ENCODE measurements around the gene CSMD2. TPM values are rescaled to one million over a fixed set of nuclear protein-coding genes. Genes with fewer than 3 reads are reported as not detected.

The CSMD2 gene
- total RNA-seq, 2 experiments from 2014 or later, result not detected

DNA sequence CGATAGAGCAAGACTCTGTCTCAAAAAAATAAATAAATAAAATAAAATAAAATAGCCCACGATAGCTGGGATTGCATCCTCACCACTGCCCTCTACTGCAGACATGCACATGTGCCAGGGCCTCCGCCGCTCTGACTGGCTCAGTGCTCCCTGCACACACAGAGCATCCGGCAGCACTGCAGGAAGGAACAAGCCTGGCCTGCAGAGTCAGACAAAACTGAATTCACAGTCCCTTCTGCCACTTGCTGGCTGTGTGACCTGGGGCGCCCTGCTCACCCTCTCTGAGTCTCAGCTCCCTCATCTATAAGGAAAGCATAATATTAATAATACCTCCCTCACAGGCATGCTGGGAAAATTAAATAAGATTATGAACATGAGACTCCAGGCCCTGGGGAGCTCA, 35.4 kb downstream of the CSMD2 start:
- Histone ChIP-seq H3K36me3 (ENCODE audit: insufficient read depth, low read length) (no peaks in the 10 kb centered on the region), H3K9me3 (ENCODE audit: control insufficient read depth in 1 of 2, insufficient read depth in 1 of 2, low read length in 2 of 2) (peaks cover 0 to 11% of the 10 kb centered on the region in 2 experiments), H3K4me1 (ENCODE audit: insufficient read depth, low read length) (no peaks in the 10 kb centered on the region), H3K27ac (ENCODE audit: low read depth in 1 of 2, low read length in 2 of 2) (no peak overlapping the region), H3K27me3 (ENCODE audit: control insufficient read depth in 1 of 2, insufficient read depth in 2 of 2, low read length in 2 of 2) (peaks cover 0 to 3% of the 10 kb centered on the region in 2 experiments), H3K4me3 (ENCODE audit: low read length) (no peak overlapping the region)
- Mint-ChIP-seq H3K4me1 (ENCODE audit: low read depth) (no peaks in the 10 kb centered on the region), H3K27me3 (peaks cover 34% of the 10 kb centered on the region), H3K27ac (no peak overlapping the region), H3K4me3 (no peak overlapping the region), H3K9me3 (no peaks in the 10 kb centered on the region), H3K36me3 (ENCODE audit: low read depth) (no peaks in the 10 kb centered on the region)
- ATAC-seq (ENCODE audit: poor library complexity) (no peak), DNase-seq (no peak)
- intact Hi-C loops (cut with DNase I, micrococcal nuclease), result no loop called here
- ChIA-PET CTCF (no interaction called here), POLR2A (no interaction called here)
- no peak for TF ChIP-seq CTCF (IDR thresholded peaks at IDR 0.05)

DNA sequence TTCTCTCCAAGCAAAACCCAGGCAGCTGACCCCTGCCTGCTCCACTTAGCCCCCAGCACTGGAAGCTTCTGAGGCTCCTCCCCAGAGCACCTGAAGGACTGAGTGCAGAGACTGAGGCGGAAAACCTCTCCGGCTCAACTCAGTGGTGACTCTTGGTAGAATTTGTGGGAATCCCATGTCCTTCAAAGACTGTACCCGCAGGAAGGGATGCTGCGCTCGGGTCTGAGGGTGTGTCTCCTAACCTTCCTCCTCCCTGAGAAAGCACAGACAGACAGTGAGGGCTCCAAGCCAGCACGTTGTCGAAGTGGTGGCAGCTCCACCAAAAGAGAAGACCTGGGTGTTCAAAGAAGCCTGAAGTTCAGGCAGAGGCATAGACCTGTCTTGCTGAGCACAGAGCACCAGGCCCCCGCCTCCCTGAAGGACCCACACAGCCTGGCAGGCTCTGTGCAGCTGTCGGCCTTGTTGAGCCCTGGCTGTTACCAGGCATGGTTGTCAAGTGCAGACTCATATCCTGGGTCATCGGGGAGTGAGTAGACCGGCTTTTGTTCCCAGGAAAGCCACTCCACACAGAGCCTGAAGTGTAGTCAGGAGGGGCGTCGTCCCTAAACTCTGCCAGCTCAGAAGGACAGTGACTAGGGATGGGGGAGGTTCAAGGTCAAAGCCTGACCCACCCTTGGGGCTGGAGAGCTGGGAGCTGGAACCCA, 36.7 kb downstream of the CSMD2 start:
- no peak for ATAC-seq (ENCODE audit: poor library complexity)
- intact Hi-C loops (cut with DNase I, micrococcal nuclease), result no loop called here

GRCh38 chr1:34127006-34128000, 37.7 kb downstream of the CSMD2 start:
- POLR2A ChIA-PET, result no interaction called here
- CTCF ChIA-PET, result no interaction called here
- TF ChIP-seq CTCF (IDR thresholded peaks at IDR 0.05), result no peak
- DNase-seq (no peak), ATAC-seq (ENCODE audit: poor library complexity) (no peak)
- peaks cover 0 to 3% of the 10 kb centered on the region in 2 experiments for H3K27me3 ChIP-seq (ENCODE audit: control insufficient read depth in 1 of 2, insufficient read depth in 2 of 2, low read length in 2 of 2)
- Mint-ChIP-seq H3K27ac (no peak overlapping the region), H3K9me3 (no peaks in the 10 kb centered on the region), H3K4me1 (ENCODE audit: low read depth) (no peaks in the 10 kb centered on the region), H3K27me3 (peaks cover 25% of the 10 kb centered on the region), H3K36me3 (ENCODE audit: low read depth) (no peaks in the 10 kb centered on the region), H3K4me3 (no peak overlapping the region)
- no peak overlapping the region for H3K27ac ChIP-seq (ENCODE audit: low read depth in 1 of 2, low read length in 2 of 2)
- intact Hi-C loops (cut with DNase I, micrococcal nuclease), result no loop called here
- H3K36me3 ChIP-seq (ENCODE audit: insufficient read depth, low read length), result no peaks in the 10 kb centered on the region
- H3K9me3 ChIP-seq (ENCODE audit: control insufficient read depth in 1 of 2, insufficient read depth in 1 of 2, low read length in 2 of 2), result peaks cover 0 to 11% of the 10 kb centered on the region in 2 experiments
- no peaks in the 10 kb centered on the region for H3K4me1 ChIP-seq (ENCODE audit: insufficient read depth, low read length)
- H3K4me3 ChIP-seq (ENCODE audit: low read length), result no peak overlapping the region

More for the DNA sequence above, 36.7 kb downstream of the CSMD2 start:
- no peak for TF ChIP-seq CTCF (IDR thresholded peaks at IDR 0.05)
- Mint-ChIP-seq H3K4me3 (no peak overlapping the region), H3K4me1 (ENCODE audit: low read depth) (no peaks in the 10 kb centered on the region), H3K36me3 (ENCODE audit: low read depth) (no peaks in the 10 kb centered on the region), H3K27me3 (peaks cover 30% of the 10 kb centered on the region), H3K9me3 (no peaks in the 10 kb centered on the region), H3K27ac (no peak overlapping the region)
- ChIA-PET POLR2A (no interaction called here), CTCF (no interaction called here)
- Histone ChIP-seq H3K4me3 (ENCODE audit: low read length) (no peak overlapping the region), H3K9me3 (ENCODE audit: control insufficient read depth in 1 of 2, insufficient read depth in 1 of 2, low read length in 2 of 2) (peaks cover 0 to 11% of the 10 kb centered on the region in 2 experiments), H3K27ac (ENCODE audit: low read depth in 1 of 2, low read length in 2 of 2) (no peak overlapping the region), H3K4me1 (ENCODE audit: insufficient read depth, low read length) (no peaks in the 10 kb centered on the region), H3K36me3 (ENCODE audit: insufficient read depth, low read length) (no peaks in the 10 kb centered on the region), H3K27me3 (ENCODE audit: control insufficient read depth in 1 of 2, insufficient read depth in 2 of 2, low read length in 2 of 2) (peaks cover 0 to 3% of the 10 kb centered on the region in 2 experiments)
- no peak for DNase-seq

Measured in CD4-positive, alpha-beta T cell (primary cell).